Lower leg skin (tissue), 4 donors: ENCODE results near the gene SEC63. TPM values are rescaled to one million over a fixed set of nuclear protein-coding genes. Genes with fewer than 3 reads are reported as not detected.
"Not testable (repeated sequence)": the region's sequence is repeated elsewhere in the genome, so short reads cannot be mapped to it uniquely, and the experiment has no call there.

Experiments used
- DNase-seq, 2 donors: peaks; one replicate each; pipeline ENCODE4 v3.0.0-alpha.2; 2019; ENCODE audit warnings: low spot score in 2 of 2
- H3K4me3 ChIP-seq: fragments of 200-600 bp; sonication (generic); 2 replicates; pipeline ENCODE4 v1.5.1; 2017; ENCODE audit warnings: mild to moderate bottlenecking, low read depth; ENCODE audit not compliant: poor library complexity, severe bottlenecking
- CTCF ChIP-seq, 3 donors: fragments of 450-650 bp; IDR thresholded peaks; one replicate each; pipeline ENCODE4 v1.5.1; 2016; ENCODE audit warnings: antibody characterized with exemption in 3 of 3, mild to moderate bottlenecking in 3 of 3, moderate library complexity in 2 of 3
- POLR2A ChIP-seq, 2 donors: fragments of 450-650 bp; IDR thresholded peaks; one replicate each; pipeline ENCODE4 v1.6.1; 2016 to 2017; ENCODE audit warnings: antibody characterized with exemption in 2 of 2, mild to moderate bottlenecking in 1 of 2, moderate library complexity in 1 of 2
- WGBS, 2 donors: methylation state at CpG; one replicate each; pipeline ENCODE4 v1.1.5; 2018; 5-methylcytosine and 5-hydroxymethylcytosine counted together
- intact Hi-C: fragments of 100-400 bp; cut with DNase I; formaldehyde crosslinking; loops from one replicate; pipeline ENCODE4 v1.15.0; 2023; ENCODE audit warnings: low total_unique reads
- total RNA-seq, 4 donors: library from RNA; depleted of rRNA; stranded (reverse); fragments of >200 nt; gene quantifications; one replicate each; pipeline ENCODE4 v1.1.0, GENCODE V29; 2016

Gene SEC63
- total RNA-seq, 4 donors from 2014 or later: 11.4 to 31.9 (median 15.6) TPM

- WGBS, 2 donors: 62 to 67% methylated on average over 3 of the region's 3 CpGs
- intact Hi-C loops: no loop called here
- no peak for DNase-seq
- no peak overlapping the region for H3K4me3 ChIP-seq
- TF ChIP-seq CTCF (IDR thresholded peaks at IDR 0.05): no peak
- TF ChIP-seq POLR2A (IDR thresholded peaks at IDR 0.05): no peak
These were observed 78.1 kb downstream of the SEC63 start for GRCh38 chr6:107879941-107880340.

GRCh38 chr6:107877968-107878367, 80.0 kb downstream of the SEC63 start:
- DNase-seq: no peak
- WGBS, 2 donors: 100% methylated on average over 1 of the region's 1 CpG
- H3K4me3 ChIP-seq: no peak overlapping the region
- TF ChIP-seq CTCF (IDR thresholded peaks at IDR 0.05) (no peak), POLR2A (IDR thresholded peaks at IDR 0.05) (no peak)
- intact Hi-C loops: no loop called here

- H3K4me3 ChIP-seq: no peak overlapping the region
- TF ChIP-seq CTCF (IDR thresholded peaks at IDR 0.05) (no peak), POLR2A (IDR thresholded peaks at IDR 0.05) (no peak)
- WGBS, 2 donors: 96 to 97% methylated on average over 2 of the region's 2 CpGs
- DNase-seq: no peak
- intact Hi-C loops: no loop called here
These were observed 86.0 kb downstream of the SEC63 start for GRCh38 chr6:107871976-107872375.

GRCh38 chr6:107871512-107871911, 86.5 kb downstream of the SEC63 start:
- intact Hi-C loops, DNase-seq, H3K4me3 ChIP-seq: not testable (repeated sequence)
- WGBS, 2 donors: 94 to 100% methylated on average over 1 of the region's 1 CpG

GRCh38 chr6:107871016-107871415, 87.0 kb downstream of the SEC63 start:
- DNase-seq: no peak
- H3K4me3 ChIP-seq: no peak overlapping the region
- TF ChIP-seq CTCF (IDR thresholded peaks at IDR 0.05) (no peak), POLR2A (IDR thresholded peaks at IDR 0.05) (no peak)
- WGBS, 2 donors: 89 to 92% methylated on average over 4 of the region's 4 CpGs
- intact Hi-C loops: no loop called here

- DNase-seq: no peak
- 74 to 81% methylated on average over 1 of the region's 1 CpG for WGBS, 2 donors
- intact Hi-C loops: no loop called here
- TF ChIP-seq CTCF (IDR thresholded peaks at IDR 0.05) (no peak), POLR2A (IDR thresholded peaks at IDR 0.05) (no peak)
- no peak overlapping the region for H3K4me3 ChIP-seq
These were observed 87.6 kb downstream of the SEC63 start for GRCh38 chr6:107870381-107870780.
